ENCODE data around the gene ADGRE3.
"Not testable (repeated sequence)": the region's sequence is repeated elsewhere in the genome, so short reads cannot be mapped to it uniquely, and the experiment has no call there.

The ADGRE3 gene

DNA sequence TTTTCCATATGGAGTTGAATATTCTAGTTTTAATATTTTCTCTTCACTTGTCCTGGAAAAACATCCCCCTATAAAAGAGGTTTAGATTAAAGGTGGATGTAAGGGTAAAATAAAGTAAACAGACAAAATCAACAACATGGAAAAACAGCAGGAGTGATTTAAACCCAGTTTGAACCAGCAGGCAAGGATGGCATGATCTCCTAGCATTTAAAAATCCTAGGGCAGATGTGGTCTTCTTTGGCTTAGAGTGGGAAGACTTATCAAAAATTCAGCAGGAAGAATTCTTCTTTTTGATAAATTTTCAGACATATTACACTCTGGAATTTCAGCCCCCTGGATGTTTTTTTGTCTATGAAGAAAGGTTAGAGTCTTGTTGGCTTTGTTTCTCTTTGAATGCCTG is 55.2 kb downstream of the ADGRE3 start:
- no peaks in the 10 kb centered on the region for H3K4me1 ChIP-seq (ENCODE audit: insufficient read depth, low read length)
- H3K9me3 ChIP-seq (ENCODE audit: low read length), result no peaks in the 10 kb centered on the region
- no peaks in the 10 kb centered on the region for H3K27me3 ChIP-seq (ENCODE audit: control insufficient read depth in 1 of 2, insufficient read depth in 2 of 2, low read length in 2 of 2)
- H3K27ac ChIP-seq (ENCODE audit: low read depth, low read length), result no peak overlapping the region
- no peaks in the 10 kb centered on the region for H3K36me3 ChIP-seq (ENCODE audit: insufficient read depth, low read length)
- no peak overlapping the region for H3K9ac ChIP-seq (ENCODE audit: low read length)
- no peak overlapping the region for H3K4me3 ChIP-seq (ENCODE audit: low read depth in 1 of 2, low read length in 2 of 2)

DNA sequence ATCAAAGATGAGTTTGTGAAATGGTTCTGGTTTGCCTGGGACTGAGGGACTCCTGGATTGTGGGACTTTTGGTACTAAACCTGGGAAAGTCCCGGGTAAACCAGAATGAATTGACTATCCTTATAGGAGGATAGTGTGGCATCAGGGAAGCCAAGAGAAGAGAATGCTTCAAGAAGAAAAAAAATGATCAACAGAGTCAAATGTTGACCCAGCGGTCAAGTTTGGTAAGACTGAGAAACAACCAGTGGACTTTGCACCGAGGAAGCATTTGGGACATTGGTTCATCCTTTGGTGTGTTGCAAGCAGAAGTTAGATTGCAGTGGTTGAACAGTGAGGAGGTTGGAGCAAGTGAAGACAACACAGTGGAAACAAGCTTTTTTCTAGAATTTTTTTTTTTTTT is 58.2 kb downstream of the ADGRE3 start:
- no peak overlapping the region for H3K27ac ChIP-seq (ENCODE audit: low read depth, low read length)
- H3K27me3 ChIP-seq (ENCODE audit: control insufficient read depth in 1 of 2, insufficient read depth in 2 of 2, low read length in 2 of 2), result no peaks in the 10 kb centered on the region
- no peak overlapping the region for H3K9ac ChIP-seq (ENCODE audit: low read length)
- H3K9me3 ChIP-seq (ENCODE audit: low read length), result no peaks in the 10 kb centered on the region
- H3K4me3 ChIP-seq (ENCODE audit: low read depth in 1 of 2, low read length in 2 of 2), result no peak overlapping the region
- H3K36me3 ChIP-seq (ENCODE audit: insufficient read depth, low read length), result no peaks in the 10 kb centered on the region
- no peaks in the 10 kb centered on the region for H3K4me1 ChIP-seq (ENCODE audit: insufficient read depth, low read length)

DNA sequence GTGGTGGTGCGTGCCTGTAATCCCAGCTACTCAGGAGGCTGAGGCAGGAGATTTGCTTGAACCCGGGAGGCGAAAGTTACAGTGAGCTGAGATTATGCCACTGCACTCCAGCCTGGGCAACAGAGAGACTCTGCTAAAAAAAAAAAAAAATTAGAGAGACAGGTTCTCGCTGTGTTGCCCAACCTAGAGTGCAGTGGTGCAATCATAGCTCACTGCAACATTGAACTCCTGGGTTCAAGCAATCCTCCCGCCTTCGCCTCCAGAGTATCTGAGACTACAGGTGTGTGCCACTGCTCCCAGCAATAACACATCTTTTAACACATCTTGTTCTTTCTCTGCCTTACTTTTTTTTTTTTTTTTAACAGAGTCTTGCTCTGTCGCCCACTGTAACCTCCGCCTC is 59.0 kb downstream of the ADGRE3 start:
- Histone ChIP-seq H3K9ac (ENCODE audit: low read length) (no peak overlapping the region), H3K4me1 (ENCODE audit: insufficient read depth, low read length) (no peaks in the 10 kb centered on the region), H3K27ac (ENCODE audit: low read depth, low read length) (no peak overlapping the region), H3K36me3 (ENCODE audit: insufficient read depth, low read length) (no peaks in the 10 kb centered on the region), H3K9me3 (ENCODE audit: low read length) (no peaks in the 10 kb centered on the region), H3K27me3 (ENCODE audit: control insufficient read depth in 1 of 2, insufficient read depth in 2 of 2, low read length in 2 of 2) (no peaks in the 10 kb centered on the region), H3K4me3 (ENCODE audit: low read depth in 1 of 2, low read length in 2 of 2) (no peak overlapping the region)

DNA sequence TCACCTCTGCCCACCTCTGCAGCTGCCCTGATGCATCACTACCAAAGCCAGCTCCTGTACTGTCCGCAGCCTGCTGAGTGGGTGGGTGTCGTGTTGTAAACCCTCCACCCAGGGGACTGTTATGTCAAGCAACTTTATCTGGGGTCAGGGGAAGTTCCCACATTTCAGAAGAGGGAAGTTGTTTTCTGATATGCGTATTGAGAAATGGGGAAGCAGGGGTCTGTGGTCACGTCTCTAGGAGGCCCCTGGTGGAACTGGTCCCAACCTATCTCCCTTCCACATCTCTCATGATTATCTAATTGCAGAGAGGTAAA is 60.6 kb downstream of the ADGRE3 start:
- Histone ChIP-seq H3K27me3 (ENCODE audit: control insufficient read depth in 1 of 2, insufficient read depth in 2 of 2, low read length in 2 of 2) (no peaks in the 10 kb centered on the region), H3K27ac (ENCODE audit: low read depth, low read length) (no peak overlapping the region), H3K4me3 (ENCODE audit: low read depth in 1 of 2, low read length in 2 of 2) (no peak overlapping the region), H3K9me3 (ENCODE audit: low read length) (no peaks in the 10 kb centered on the region), H3K9ac (ENCODE audit: low read length) (no peak overlapping the region), H3K4me1 (ENCODE audit: insufficient read depth, low read length) (no peaks in the 10 kb centered on the region), H3K36me3 (ENCODE audit: insufficient read depth, low read length) (no peaks in the 10 kb centered on the region)

DNA sequence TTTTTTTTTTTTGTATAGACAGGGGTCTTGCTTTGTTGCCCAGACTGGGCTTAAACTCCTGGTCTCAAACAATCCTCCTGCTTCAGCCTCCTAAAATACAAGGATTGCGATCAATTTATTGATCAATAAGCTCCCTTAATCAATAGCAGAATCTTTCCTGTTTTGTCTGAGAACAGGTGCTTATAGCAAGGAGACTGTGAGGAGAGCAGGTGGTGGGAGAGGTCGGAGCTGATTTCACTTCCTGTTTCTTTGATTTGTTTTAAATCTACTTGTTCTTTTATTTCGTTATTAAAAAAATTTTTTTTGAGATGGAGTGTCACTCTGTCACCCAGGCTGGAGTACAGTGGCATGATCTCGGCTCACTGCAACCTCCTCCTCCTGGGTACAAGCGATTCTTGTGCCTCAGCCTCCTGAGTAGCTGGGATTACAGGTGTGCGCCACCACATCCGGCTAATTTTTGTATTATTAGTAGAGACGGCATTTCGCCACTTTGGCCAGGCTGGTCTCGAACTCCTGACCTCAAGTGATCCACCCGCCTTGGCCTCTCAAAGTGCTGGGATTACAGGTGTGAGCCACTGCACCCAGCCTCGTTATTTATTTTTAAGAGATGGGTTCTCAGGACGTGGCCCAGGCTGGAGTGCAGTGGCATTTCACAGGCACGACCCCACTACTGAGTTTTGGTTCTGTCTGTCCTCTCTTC is 61.1 kb downstream of the ADGRE3 start:
- H3K27ac ChIP-seq (ENCODE audit: low read depth, low read length); H3K27me3 ChIP-seq (ENCODE audit: control insufficient read depth in 1 of 2, insufficient read depth in 2 of 2, low read length in 2 of 2); H3K4me3 ChIP-seq (ENCODE audit: low read depth in 1 of 2, low read length in 2 of 2); H3K9me3 ChIP-seq (ENCODE audit: low read length); H3K9ac ChIP-seq (ENCODE audit: low read length); H3K36me3 ChIP-seq (ENCODE audit: insufficient read depth, low read length); H3K4me1 ChIP-seq (ENCODE audit: insufficient read depth, low read length): not testable (repeated sequence)

DNA sequence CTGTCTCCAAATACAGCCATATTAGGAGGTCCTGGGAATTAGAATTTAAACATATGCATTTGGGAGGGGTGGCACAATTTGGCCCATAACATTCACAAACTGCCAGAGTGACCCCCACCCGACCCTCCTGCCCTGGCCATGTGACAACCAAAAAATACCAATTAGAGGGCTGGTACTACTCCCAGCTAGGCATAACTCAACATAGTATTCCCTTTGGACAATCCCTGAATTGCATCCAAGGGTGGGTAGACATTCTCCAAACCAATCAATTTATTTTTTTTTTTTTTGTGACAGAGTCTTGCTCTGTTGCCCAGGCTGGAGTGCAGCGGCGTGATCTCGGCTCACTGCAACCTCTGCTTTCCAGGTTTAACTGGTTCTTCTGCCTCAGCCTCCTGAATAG is 62.0 kb downstream of the ADGRE3 start:
- H3K27me3 ChIP-seq (ENCODE audit: control insufficient read depth in 1 of 2, insufficient read depth in 2 of 2, low read length in 2 of 2), result no peaks in the 10 kb centered on the region
- no peaks in the 10 kb centered on the region for H3K4me1 ChIP-seq (ENCODE audit: insufficient read depth, low read length)
- H3K27ac ChIP-seq (ENCODE audit: low read depth, low read length), result no peak overlapping the region
- no peaks in the 10 kb centered on the region for H3K9me3 ChIP-seq (ENCODE audit: low read length)
- H3K9ac ChIP-seq (ENCODE audit: low read length), result no peak overlapping the region
- H3K36me3 ChIP-seq (ENCODE audit: insufficient read depth, low read length), result no peaks in the 10 kb centered on the region
- H3K4me3 ChIP-seq (ENCODE audit: low read depth in 1 of 2, low read length in 2 of 2), result no peak overlapping the region

DNA sequence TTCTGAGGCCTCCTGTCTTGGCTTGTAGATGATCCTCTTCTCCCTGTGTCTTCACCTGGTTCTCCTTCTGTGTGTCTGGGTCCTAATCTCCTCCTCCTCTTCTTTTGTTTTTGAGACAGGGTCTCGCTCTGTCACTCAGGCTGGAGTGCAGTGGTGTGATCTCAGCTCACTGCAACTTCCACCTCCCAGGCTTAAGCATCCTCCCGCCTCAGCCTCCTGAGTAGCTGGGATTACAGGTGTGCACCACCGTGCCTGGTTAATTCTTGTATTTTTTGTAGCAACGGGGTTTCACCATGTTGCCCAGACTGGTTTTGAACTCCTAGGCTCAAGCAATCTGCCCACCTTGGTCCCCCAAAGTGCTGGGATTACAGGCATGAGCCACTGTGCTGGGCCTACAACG is 62.4 kb downstream of the ADGRE3 start:
- H3K4me1 ChIP-seq (ENCODE audit: insufficient read depth, low read length); H3K36me3 ChIP-seq (ENCODE audit: insufficient read depth, low read length); H3K9ac ChIP-seq (ENCODE audit: low read length); H3K27me3 ChIP-seq (ENCODE audit: control insufficient read depth in 1 of 2, insufficient read depth in 2 of 2, low read length in 2 of 2); H3K4me3 ChIP-seq (ENCODE audit: low read depth in 1 of 2, low read length in 2 of 2); H3K9me3 ChIP-seq (ENCODE audit: low read length); H3K27ac ChIP-seq (ENCODE audit: low read depth, low read length): not testable (repeated sequence)

DNA sequence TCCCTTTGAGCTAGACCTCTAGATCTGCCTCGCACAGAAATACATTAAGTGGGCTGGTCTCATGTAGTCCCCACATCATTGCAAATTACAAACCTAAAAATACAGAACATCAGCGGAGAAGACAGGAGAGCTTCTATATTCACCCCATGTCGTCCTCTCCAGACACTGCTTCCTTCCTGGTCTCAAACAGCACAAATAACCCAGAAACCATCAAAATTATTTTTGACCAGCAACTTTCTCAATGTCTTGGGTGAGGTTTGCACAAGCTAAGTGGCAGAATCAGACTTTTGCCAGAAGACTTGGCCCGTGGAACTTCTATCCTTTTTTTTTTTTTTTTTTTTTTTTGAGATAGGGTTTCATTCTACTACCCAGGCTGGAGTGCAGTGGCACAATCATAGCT is 63.6 kb downstream of the ADGRE3 start:
- Histone ChIP-seq H3K4me1 (ENCODE audit: insufficient read depth, low read length) (no peaks in the 10 kb centered on the region), H3K9me3 (ENCODE audit: low read length) (no peaks in the 10 kb centered on the region), H3K9ac (ENCODE audit: low read length) (no peak overlapping the region), H3K27ac (ENCODE audit: low read depth, low read length) (no peak overlapping the region), H3K27me3 (ENCODE audit: control insufficient read depth in 1 of 2, insufficient read depth in 2 of 2, low read length in 2 of 2) (no peaks in the 10 kb centered on the region), H3K36me3 (ENCODE audit: insufficient read depth, low read length) (no peaks in the 10 kb centered on the region), H3K4me3 (ENCODE audit: low read depth in 1 of 2, low read length in 2 of 2) (no peak overlapping the region)

DNA sequence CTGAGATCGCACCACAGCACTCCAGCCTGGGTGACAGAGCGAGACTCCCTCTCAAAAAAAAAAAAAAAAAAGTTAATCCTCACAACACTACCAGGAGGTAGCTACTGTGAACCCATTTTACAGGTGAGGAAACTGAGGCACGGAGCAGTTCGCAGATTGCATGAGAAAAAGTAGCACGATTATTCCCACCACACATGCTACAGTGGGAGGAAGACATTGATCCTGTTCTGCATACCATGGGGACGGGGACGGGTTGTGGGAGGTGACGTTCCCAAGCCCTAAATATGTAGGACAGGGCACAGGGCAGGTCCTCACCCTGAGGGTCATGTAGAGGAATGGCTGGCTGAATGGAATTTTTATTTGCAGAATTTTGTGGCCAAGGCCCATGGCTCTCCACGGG is 68.0 kb downstream of the ADGRE3 start:
- Histone ChIP-seq H3K9me3 (ENCODE audit: low read length) (no peaks in the 10 kb centered on the region), H3K4me3 (ENCODE audit: low read depth in 1 of 2, low read length in 2 of 2) (no peak overlapping the region), H3K4me1 (ENCODE audit: insufficient read depth, low read length) (no peaks in the 10 kb centered on the region), H3K27me3 (ENCODE audit: control insufficient read depth in 1 of 2, insufficient read depth in 2 of 2, low read length in 2 of 2) (no peaks in the 10 kb centered on the region), H3K9ac (ENCODE audit: low read length) (no peak overlapping the region), H3K36me3 (ENCODE audit: insufficient read depth, low read length) (no peaks in the 10 kb centered on the region), H3K27ac (ENCODE audit: low read depth, low read length) (no peak overlapping the region)

DNA sequence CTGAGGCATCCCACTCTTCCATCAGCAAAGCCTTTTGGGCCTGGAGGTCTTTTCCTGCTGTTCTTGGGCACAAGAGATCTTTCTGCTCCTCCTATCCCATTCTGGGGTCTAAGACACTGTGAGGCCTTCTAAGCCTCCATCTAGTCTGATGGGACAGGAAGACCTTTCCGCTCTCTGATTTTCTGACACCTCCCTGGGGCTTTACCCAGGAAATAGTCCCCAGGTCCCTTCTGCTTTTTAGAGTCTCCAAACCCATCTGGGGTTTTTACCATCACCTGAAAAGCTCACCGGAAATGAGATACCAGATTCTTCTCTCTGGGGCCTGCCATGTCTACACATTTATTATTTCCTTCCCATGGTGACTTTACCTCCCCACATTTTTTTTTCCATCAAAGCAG is 70.7 kb downstream of the ADGRE3 start:
- H3K27me3 ChIP-seq (ENCODE audit: control insufficient read depth in 1 of 2, insufficient read depth in 2 of 2, low read length in 2 of 2), result no peaks in the 10 kb centered on the region
- no peak overlapping the region for H3K27ac ChIP-seq (ENCODE audit: low read depth, low read length)
- no peak overlapping the region for H3K9ac ChIP-seq (ENCODE audit: low read length)
- no peak overlapping the region for H3K4me3 ChIP-seq (ENCODE audit: low read depth in 1 of 2, low read length in 2 of 2)
- H3K36me3 ChIP-seq (ENCODE audit: insufficient read depth, low read length), result no peaks in the 10 kb centered on the region
- H3K9me3 ChIP-seq (ENCODE audit: low read length), result no peaks in the 10 kb centered on the region
- H3K4me1 ChIP-seq (ENCODE audit: insufficient read depth, low read length), result no peaks in the 10 kb centered on the region

DNA sequence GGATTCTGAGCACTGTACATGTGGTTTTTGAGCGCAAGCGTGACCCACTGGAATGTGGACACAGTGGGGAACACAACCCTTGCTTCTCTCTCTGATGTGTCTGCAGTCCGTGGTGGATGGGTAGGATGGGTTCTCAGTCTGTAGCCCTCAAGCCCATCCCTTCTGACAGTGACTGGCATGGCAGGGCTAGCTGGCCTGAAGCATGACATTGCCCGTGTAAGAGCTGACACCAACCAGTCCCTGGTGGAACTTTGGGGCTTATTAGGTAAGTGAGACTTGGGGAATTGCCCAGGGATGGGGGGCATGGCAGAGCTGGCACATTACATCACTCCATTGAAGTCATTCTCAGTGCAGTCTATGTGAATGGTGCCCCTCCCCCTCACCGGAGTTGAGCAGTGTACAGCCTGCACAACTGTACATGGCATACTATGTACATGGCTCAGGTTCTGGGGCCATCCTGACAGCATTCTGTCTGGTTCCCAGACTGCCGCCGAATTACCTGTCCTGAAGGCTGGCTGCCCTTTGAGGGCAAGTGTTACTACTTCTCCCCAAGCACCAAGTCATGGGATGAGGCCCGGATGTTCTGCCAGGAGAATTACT is 75.0 kb downstream of the ADGRE3 start:
- Histone ChIP-seq H3K9ac (ENCODE audit: low read length) (no peak overlapping the region), H3K4me1 (ENCODE audit: insufficient read depth, low read length) (no peaks in the 10 kb centered on the region), H3K9me3 (ENCODE audit: low read length) (no peaks in the 10 kb centered on the region), H3K27me3 (ENCODE audit: control insufficient read depth in 1 of 2, insufficient read depth in 2 of 2, low read length in 2 of 2) (no peaks in the 10 kb centered on the region), H3K27ac (ENCODE audit: low read depth, low read length) (no peak overlapping the region), H3K4me3 (ENCODE audit: low read depth in 1 of 2, low read length in 2 of 2) (no peak overlapping the region), H3K36me3 (ENCODE audit: insufficient read depth, low read length) (no peaks in the 10 kb centered on the region)

DNA sequence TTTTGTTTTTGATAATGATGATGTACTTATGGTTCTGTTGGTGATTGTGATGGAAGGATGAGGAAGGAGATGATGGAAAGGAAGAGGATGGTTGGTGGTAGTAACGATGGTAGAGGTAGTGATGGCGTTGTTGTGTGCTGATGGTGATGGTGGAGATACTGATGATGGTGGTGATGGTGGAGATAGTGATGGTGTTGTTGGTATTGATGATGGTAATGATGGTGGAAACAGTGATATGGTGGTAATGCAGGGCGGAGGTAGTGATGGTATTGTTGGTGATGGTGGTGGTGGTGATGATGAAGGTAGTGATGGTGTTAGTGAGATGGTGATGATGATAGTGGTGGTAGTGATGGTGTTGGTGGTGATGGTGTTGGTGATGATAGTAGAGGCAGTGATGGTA is 79.1 kb downstream of the ADGRE3 start:
- Histone ChIP-seq H3K27me3 (ENCODE audit: control insufficient read depth in 1 of 2, insufficient read depth in 2 of 2, low read length in 2 of 2) (no peaks in the 10 kb centered on the region), H3K4me3 (ENCODE audit: low read depth in 1 of 2, low read length in 2 of 2) (no peak overlapping the region), H3K27ac (ENCODE audit: low read depth, low read length) (no peak overlapping the region), H3K4me1 (ENCODE audit: insufficient read depth, low read length) (no peaks in the 10 kb centered on the region), H3K36me3 (ENCODE audit: insufficient read depth, low read length) (no peaks in the 10 kb centered on the region), H3K9me3 (ENCODE audit: low read length) (no peaks in the 10 kb centered on the region), H3K9ac (ENCODE audit: low read length) (no peak overlapping the region)

All from muscle layer of colon (tissue), 2 donors.